Psoas muscle (tissue), 8 donors: ENCODE data around the gene SESN3. TPM values are rescaled to one million over a fixed set of nuclear protein-coding genes. Genes with fewer than 3 reads are reported as not detected.
"Not testable (repeated sequence)": the region's sequence is repeated elsewhere in the genome, so short reads cannot be mapped to it uniquely, and the experiment has no call there.

ENCODE experiments used
- ATAC-seq, 4 donors: fragments of 200-7000 bp; cut with Tn5 transposase; one replicate each; pipeline ENCODE4 v1.9.1; 2020; ENCODE audit warnings: moderate library complexity in 3 of 4, mild to moderate bottlenecking in 2 of 4
- DNase-seq, 2 donors: peaks; one replicate each; pipeline ENCODE4 v3.0.0-alpha.2; 2020
- H3K27ac ChIP-seq: fragments of 200-600 bp; one replicate; pipeline ENCODE4 v1.8.0; 2022
- H3K27me3 ChIP-seq, 3 donors: fragments of 200-600 bp in 1 of 3; one replicate each; pipeline versions ENCODE4 v1.6.1 to v1.8.0; 2013 to 2022; ENCODE audit warnings: low read length in 2 of 3, mild to moderate bottlenecking in 2 of 3, moderate library complexity in 1 of 3; ENCODE audit not compliant: insufficient read depth in 3 of 3
- H3K36me3 ChIP-seq, 2 donors: fragments of 200-600 bp in 1 of 2; one replicate each; pipeline versions ENCODE4 v1.6.1 to v1.8.0; 2013 to 2022; ENCODE audit warnings: low read depth in 1 of 2, mild to moderate bottlenecking in 1 of 2, moderate library complexity in 1 of 2; ENCODE audit not compliant: insufficient read depth in 1 of 2
- H3K4me1 ChIP-seq: fragments of 200-600 bp; one replicate; pipeline ENCODE4 v1.8.0; 2022
- H3K4me3 ChIP-seq: fragments of 200-600 bp; one replicate; pipeline ENCODE4 v1.8.0; 2022; ENCODE audit warnings: mild to moderate bottlenecking
- H3K9me3 ChIP-seq: fragments of 200-600 bp; one replicate; pipeline ENCODE4 v1.8.0; 2022
- CTCF ChIP-seq: fragments of 200-600 bp; IDR thresholded peaks from one replicate; pipeline ENCODE4 v1.8.0; 2022; ENCODE audit warnings: antibody characterized with exemption
- WGBS, 3 donors: extraction: QIAGEN DNeasy Blood & Tissue Kit; methylation state at CpG; one replicate each; pipeline versions ENCODE4 v1.1.6 to v1.1.7; 2013; 5-methylcytosine and 5-hydroxymethylcytosine counted together
- intact Hi-C, 2 donors: fragments of 100-400 bp; cut with DNase I; formaldehyde crosslinking; loops; one replicate each; pipeline versions ENCODE4 v1.11.0 to v1.14.2; 2022
- polyA plus RNA-seq, 3 donors: library from polyadenylated mRNA; stranded (reverse); fragments of 200-250 nt; gene quantifications; one replicate each; pipeline ENCODE4 v1.2.3, GENCODE V29; 2013
- total RNA-seq, 4 donors: library from RNA; stranded (reverse); fragmentation: NEBNext Ultra II Directional in 2 of 4; extraction: Animal tissue kit (Norgen Biotek cat#: 25700) in 2 of 4; gene quantifications; one replicate each; pipeline versions ENCODE4 v1.2.1 to v1.2.4, GENCODE V29; 2021 to 2023
- donor health status: healthy with polysubstance abuse.
- donor health status: DM: no; HTN: no; CAD: no; lungs with moderate emphysema.
- donor health status: Bipolar disorder and iron deficiency.
- donor health status: healthy.
- donor health status: DM: yes; HTN: yes; CAD: no.
- donor health status: DM: no; HTN: no; CAD: no.
- donor health status: DM: no; HTN: no; CAD: no.
- donor health status: DM: yes; HTN: yes; CAD: no.

SESN3 gene
- total and polyA plus RNA-seq, 7 donors, result 0.92 to 94.6 (median 5.3) TPM

GRCh38 chr11:95228081-95228749 lies 2.8 kb downstream of the SESN3 start:
- H3K27ac ChIP-seq, result no peak overlapping the region
- H3K4me1 ChIP-seq, result peaks cover 8% of the 10 kb centered on the region
- no peaks in the 10 kb centered on the region for H3K27me3 ChIP-seq
- WGBS, 3 donors, result 61 to 90% (median 64%) methylated on average over 2 of the region's 2 CpGs
- ATAC-seq (no peak), DNase-seq (no peak)
- intact Hi-C loops, result no loop called here
- peak overlapping the region; percentile 83 for H3K4me3 ChIP-seq
- TF ChIP-seq CTCF, result no peak
- H3K36me3 ChIP-seq, result no peaks in the 10 kb centered on the region
- H3K9me3 ChIP-seq, result no peaks in the 10 kb centered on the region

DNA sequence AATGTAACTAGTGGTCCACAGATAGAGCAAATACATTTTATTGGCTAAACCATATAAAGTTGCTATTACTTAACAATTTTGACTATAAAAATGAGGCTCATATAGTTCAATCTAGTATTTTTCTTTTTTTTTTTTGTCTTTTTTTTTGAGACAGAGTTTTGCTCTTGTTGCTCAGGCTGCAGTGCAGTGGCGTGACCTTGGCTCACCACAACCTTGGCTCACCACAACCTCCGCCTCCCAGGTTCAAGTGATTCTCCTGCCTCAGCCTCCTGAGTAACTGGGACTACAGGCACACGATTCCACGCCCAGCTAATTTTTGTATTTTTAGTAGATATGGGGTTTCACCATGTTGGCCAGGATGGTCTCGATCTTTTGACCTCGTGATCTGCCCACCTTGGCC lies 3.9 kb downstream of the SESN3 start:
- H3K9me3 ChIP-seq, H3K4me3 ChIP-seq, ATAC-seq, H3K36me3 ChIP-seq, DNase-seq, H3K27ac ChIP-seq, intact Hi-C loops, H3K4me1 ChIP-seq, H3K27me3 ChIP-seq: not testable (repeated sequence)
- 93 to 95% (median 93%) methylated on average over 6 of the region's 6 CpGs for WGBS, 3 donors

GRCh38 chr11:95222817-95223216 lies 8.2 kb downstream of the SESN3 start:
- ATAC-seq (no peak), DNase-seq (no peak)
- WGBS, 3 donors, result 75 to 77% (median 75%) methylated on average over 3 of the region's 3 CpGs
- no peaks in the 10 kb centered on the region for H3K9me3 ChIP-seq
- H3K4me1 ChIP-seq, result no peaks in the 10 kb centered on the region
- no peak overlapping the region for H3K4me3 ChIP-seq
- H3K36me3 ChIP-seq, result no peaks in the 10 kb centered on the region
- no peak for TF ChIP-seq CTCF
- no peaks in the 10 kb centered on the region for H3K27me3 ChIP-seq
- intact Hi-C loops, result no loop called here
- no peak overlapping the region for H3K27ac ChIP-seq

- H3K9me3 ChIP-seq, result no peaks in the 10 kb centered on the region
- no peaks in the 10 kb centered on the region for H3K4me1 ChIP-seq
- H3K27me3 ChIP-seq, result no peaks in the 10 kb centered on the region
- DNase-seq (no peak), ATAC-seq (no peak)
- TF ChIP-seq CTCF, result no peak
- intact Hi-C loops, result no loop called here
- no peaks in the 10 kb centered on the region for H3K36me3 ChIP-seq
- no peak overlapping the region for H3K27ac ChIP-seq
- no peak overlapping the region for H3K4me3 ChIP-seq
- 86 to 89% (median 87%) methylated on average over 3 of the region's 3 CpGs for WGBS, 3 donors
Measured at GRCh38 chr11:95219599-95219998, 11.4 kb downstream of the SESN3 start.

GRCh38 chr11:95218149-95218548 lies 12.9 kb downstream of the SESN3 start:
- 97 to 100% (median 98%) methylated on average over 2 of the region's 2 CpGs for WGBS, 3 donors
- Histone ChIP-seq H3K4me1 (no peaks in the 10 kb centered on the region), H3K36me3 (no peaks in the 10 kb centered on the region), H3K27me3 (no peaks in the 10 kb centered on the region), H3K9me3 (no peaks in the 10 kb centered on the region), H3K27ac (no peak overlapping the region), H3K4me3 (no peak overlapping the region)
- intact Hi-C loops, result no loop called here
- DNase-seq (no peak), ATAC-seq (no peak)
- TF ChIP-seq CTCF, result no peak
